GM10847 (cell line): ENCODE results near the gene ZNF8.

Source experiments
- POLR2A ChIP-seq: IDR thresholded peaks from 2 replicates; pipeline ENCODE4 v1.6.1; 2011; ENCODE audit not compliant: insufficient read length; ENCODE audit errors: extremely low read depth

The ZNF8 gene

DNA sequence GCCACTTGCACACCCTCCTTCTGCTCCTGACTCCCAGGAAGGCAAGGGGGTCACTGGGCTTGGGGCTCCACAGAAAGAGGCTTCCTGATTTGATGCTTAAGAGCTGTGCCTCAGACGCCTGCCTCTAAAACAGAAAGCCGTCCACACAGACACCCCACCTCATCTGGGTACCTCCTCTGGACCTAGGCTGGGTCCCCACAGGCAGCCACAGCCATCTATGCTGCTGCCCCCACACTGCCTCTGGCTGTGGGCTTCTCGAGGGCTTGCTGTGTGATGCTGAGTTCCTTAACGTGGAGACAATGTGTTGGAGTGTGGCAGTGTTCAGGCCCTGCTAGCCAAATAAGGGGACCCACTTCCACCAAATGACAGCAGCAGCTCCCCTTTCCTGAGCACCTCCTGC is 39.5 kb downstream of the ZNF8 start:
- TF ChIP-seq POLR2A = no peak

DNA sequence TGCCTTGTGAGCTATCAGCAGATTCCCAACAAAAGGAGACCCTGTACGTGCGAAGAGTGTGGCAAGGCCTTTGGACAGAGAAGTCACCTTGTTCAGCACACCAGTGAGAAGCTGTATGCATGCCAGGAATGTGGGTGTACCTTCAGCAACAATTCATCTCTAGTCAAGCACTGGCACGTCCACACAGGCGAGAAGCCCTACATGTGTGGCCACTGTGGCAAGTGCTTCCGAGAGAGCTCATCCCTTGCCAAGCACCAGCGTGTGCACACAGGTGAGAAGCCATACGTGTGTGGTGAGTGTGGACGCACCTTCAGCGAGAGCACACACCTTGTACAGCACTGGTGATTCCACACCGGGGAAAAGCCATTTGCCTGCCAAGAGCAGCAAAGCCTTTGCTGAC is 40.5 kb downstream of the ZNF8 start:
- no peak for TF ChIP-seq POLR2A

DNA sequence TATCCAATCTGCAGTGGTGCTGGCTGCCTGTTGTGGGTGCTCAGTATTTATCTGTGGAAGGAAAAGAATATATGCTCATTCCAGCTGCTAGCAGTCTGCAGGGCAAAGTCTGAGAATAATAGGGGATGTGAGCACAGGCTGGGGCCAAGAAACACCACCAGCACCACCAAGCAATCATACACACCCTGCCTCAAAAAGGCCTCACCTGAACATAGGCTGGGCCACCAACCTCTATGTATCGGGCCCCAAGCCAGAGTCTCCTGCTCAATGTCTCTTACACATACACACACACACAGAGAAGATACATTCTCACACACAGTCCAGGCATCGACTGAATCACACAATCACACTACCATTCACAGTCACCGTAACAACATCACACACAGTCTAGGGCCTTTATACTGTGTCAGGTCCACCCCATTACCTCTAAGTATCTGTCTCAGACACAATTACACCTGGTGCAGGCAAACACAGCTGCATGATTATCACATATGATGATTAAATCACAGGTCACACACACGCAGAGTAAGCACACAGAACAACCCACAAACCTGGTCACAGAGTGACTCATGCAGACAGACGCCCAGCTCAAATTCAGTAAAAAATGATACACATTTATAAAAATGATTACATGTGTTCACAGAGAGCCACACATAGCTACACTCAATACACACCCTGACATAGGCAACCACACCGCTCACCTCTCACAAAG is 46.7 kb downstream of the ZNF8 start:
- no peak for TF ChIP-seq POLR2A

DNA sequence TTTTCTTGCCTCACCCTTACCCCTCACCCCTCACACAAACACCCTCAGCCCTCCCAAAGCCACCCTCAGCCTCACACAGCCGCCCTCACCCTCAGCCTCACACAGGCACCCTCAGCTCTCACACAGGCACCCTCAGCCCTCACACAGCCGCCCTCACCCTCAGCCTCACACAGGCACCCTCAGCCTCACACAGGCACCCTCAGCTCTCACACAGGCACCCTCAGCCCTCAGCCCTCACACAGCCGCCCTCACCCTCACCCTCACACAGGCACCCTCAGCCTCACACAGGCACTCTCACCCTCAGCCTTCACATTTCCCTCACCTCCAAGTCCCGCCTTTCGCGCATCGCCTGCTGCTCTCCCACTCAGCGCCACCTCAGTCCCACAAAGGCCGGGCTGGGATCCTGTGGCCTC is 47.8 kb downstream of the ZNF8 start:
- TF ChIP-seq POLR2A = no peak

DNA sequence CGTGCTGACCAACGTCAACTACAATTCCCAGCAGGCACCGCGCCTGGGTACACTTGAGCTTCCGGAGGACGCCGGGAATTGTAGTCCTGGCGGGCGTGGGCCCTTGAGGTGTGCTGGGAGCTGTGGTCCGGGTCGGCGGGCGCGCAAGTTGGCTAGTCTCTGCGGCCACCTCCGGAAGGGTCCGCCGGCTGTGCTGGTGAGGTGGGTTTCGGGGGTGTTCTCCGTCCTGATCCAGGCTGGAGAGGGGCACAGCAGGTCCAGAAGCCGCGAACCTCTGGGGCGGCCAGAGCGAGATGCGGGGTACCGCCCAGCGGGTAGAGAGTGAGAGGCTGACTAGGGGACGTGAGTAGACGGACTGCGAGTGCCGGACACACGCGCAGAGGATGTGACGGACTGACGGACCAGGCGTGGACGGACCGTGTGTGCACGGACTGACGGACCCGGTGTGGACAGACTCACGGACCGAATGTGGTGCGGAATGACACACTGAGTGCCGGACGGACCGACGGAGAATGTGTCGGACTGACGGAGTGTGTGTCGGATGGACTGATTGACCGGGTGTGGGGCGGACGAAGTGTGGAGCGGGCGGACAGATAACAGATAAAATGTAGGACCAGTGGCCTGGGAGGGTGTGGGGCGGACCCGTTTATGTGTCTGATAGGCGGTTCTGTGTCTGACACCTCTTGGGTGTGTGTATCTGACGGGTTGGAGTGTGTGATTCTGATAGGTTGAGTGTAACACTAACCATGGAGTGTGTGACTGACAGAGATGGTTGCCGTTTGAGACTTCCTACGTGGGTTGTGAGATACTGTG is 48.4 kb downstream of the ZNF8 start, which contains the start of gene ZSCAN22:
Gene ZSCAN22 (plus strand): TSS at position 81 of the 813 bp plus-strand sequence. CDS start 7,809 bp downstream, outside the sequence.
- peak; percentile 44 for TF ChIP-seq POLR2A

DNA sequence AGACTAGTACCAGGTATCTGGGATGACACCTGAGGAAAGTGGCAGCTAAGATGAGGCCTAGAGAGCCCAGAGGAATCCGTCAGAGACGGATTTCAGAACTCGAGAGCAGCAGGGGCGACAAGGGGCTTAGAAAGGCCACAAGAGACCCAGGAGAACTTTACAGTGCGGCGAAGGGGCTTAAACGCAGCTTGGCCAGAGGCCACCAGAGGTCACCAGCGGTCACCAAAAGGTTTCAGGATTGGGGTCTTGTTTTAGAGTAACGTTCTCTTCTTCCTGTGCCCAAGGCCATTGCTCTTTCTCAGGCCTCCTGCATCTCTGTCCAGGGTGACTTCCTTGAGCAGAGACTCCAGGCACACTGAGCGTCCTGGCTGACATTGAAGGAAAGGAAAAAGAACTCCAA is 50.2 kb downstream of the ZNF8 start:
- no peak for TF ChIP-seq POLR2A

- TF ChIP-seq POLR2A = no peak
Observed at GRCh38 chr19:58330458-58330857, 51.7 kb downstream of the ZNF8 start.

DNA sequence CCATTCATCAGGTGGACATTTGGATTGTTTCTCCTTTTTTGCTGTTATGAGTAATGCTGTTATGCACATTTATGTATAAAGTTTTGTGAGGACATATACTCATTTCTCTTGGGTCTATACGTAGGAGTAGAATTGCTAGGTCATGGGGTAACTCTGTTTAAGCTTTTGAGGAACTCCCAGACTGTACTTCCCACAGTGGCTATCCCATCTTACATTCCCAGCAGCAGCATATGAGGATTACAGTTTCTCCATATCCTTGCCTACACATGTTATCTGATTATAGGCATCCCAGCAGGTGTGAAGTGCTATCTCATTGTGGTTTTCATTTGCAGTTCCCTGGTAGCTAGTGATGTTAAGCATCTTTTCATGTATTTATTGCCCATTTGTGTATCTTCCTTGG is 53.9 kb downstream of the ZNF8 start:
- TF ChIP-seq POLR2A = no peak

DNA sequence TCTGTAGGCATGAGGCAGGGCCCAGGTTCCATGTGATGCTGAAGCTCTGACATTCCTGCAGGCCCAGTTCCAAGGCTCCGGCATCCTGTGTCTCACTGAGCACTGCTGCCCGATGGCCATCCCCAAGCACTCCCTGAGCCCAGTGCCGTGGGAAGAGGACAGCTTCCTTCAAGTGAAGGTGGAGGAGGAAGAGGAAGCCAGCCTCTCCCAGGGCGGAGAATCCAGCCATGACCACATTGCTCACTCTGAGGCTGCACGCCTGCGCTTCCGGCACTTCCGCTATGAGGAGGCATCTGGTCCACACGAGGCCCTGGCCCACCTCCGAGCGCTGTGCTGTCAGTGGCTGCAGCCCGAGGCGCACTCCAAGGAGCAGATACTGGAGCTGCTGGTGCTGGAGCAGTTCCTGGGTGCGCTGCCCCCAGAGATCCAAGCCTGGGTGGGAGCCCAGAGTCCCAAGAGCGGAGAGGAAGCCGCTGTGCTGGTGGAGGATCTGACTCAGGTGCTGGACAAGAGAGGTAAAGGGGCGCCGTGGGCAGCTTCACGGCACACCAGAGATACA is 56.0 kb downstream of the ZNF8 start:
- TF ChIP-seq POLR2A = no peak

DNA sequence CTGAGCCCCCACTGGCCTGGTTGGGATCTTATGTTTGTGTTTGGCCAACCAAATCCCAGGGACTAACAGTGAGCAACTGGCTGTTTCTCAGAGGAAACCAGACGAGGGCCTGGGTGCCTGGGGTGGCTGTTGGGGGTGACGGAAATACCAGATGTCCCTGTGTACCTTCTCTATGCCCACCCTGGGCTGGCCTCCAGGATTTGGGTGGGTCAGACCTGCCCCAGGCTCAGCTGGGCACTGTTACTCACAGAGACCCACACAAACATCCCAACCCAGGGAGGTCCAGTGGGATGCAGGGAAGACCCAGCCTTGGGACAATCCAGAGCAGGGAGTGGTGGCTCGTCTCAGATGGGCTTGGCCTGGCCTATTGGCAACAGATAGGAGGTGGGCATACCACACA is 56.9 kb downstream of the ZNF8 start:
- no peak for TF ChIP-seq POLR2A

- TF ChIP-seq POLR2A = no peak
Observed at GRCh38 chr19:58336216-58336615, 57.5 kb downstream of the ZNF8 start.

DNA sequence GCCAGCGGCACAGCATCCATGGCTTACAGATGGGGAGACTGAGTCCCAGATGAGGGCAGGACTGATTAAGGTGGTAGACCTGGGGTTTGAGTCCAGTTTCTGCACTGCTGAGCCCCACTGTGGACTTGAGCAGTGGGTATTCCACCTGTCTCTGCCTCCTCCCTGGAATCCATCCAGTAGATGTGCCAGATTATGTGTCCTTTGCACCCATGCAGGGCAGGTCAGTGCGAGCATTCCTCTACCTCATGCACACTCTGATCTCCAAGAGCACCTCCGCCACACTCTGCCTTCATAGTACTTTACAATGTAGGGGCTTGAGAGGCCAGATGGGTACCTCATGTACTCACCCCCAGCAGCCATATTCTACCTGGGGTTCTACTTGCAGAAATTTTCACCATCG is 58.1 kb downstream of the ZNF8 start:
- no peak for TF ChIP-seq POLR2A

- no peak for TF ChIP-seq POLR2A
Observed at GRCh38 chr19:58338336-58338735, 59.6 kb downstream of the ZNF8 start.

DNA sequence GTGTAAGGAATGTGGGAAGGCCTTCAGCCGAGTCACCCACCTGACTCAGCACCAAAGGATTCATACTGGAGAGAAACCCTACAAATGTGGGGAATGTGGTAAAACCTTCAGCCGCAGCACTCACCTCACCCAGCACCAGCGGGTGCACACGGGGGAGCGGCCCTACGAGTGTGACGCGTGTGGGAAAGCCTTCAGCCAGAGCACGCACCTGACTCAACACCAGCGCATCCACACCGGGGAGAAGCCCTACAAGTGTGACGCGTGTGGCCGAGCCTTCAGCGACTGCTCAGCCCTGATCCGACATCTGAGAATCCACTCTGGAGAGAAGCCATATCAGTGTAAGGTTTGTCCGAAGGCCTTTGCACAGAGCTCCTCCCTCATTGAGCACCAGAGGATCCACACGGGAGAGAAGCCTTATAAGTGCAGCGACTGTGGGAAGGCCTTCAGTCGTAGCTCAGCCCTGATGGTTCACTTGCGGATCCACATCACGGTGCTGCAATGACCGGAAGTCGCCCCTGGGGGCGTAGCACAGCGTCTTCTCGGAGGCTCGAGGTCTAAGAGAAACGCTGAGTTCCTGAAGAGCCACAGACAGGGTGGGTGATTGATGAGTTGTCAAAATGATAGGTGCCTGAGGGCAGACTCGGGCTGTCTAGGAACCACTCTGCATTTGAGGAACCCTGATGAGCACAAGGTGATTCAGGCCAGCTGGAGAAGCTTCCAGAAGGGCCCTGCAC is 60.2 kb downstream of the ZNF8 start:
- no peak for TF ChIP-seq POLR2A

DNA sequence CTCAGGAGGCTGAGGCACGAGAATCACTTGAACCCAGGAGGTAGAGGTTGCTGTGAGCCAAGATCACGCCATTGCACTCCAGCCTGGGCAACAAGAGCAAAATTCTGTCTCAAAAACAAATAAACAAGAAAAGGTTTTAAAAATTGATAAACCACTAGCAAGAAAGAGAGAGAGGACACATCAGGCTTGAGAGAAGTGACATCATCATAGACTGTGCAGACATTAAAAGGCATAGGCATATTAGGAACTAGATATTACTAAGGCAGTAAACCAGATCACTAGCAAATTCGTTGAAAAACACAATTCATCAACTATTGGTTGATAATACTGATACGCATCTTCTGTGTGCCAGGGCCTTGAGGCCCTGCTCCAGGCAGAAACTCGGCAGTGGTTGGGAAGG is 66.8 kb downstream of the ZNF8 start:
- TF ChIP-seq POLR2A = no peak
